GM18873 (cell line): ENCODE data around the gene GAREM1.

Experiments
- ATAC-seq: cut with Tn5 transposase; IDR thresholded peaks from one replicate; pipeline ENCODE4 v1.9.1; 2021; ENCODE audit warnings: mild to moderate bottlenecking, moderate library complexity, moderate number of reproducible peaks; ENCODE audit not compliant: unreplicated experiment, low FRiP score

Gene GAREM1

DNA sequence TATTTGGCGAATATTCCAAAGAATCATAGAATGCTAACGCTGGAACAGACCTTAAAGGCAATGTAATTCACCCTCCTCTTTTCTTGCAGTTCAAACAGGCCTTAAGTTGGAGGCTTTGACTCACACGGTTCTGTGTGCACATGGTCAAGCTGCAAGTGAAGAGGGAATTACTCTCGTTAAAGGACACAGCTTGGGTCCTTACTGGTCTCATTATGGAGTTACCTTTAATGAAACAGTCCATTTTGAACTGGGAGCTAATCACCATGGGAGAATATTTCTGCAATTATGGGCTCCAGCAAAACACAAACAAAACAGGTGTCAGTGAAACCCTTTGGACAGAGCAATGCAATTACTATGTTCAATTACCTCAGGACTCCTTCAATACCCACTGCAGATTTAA lies 135.5 kb downstream of the GAREM1 start:
- no peak for ATAC-seq

DNA sequence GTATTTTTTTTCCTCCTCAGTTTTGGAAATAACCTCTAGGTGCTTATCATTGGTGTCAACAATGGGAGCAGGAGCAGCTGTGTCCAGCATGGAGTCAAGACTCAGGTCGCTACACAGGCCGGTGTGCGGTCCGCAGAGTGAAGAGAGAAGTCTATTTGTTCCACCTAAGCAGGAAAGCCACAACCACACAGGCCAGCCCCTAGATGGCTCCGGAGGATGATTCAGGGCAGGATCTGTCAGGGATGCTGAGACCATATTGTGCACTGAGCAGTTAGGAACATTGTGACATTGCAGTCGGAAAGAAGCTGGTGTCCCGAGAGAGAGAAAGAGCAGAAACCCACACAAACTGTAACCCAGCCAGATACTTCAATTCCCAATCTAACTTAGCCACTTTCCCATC lies 136.9 kb downstream of the GAREM1 start:
- no peak for ATAC-seq

DNA sequence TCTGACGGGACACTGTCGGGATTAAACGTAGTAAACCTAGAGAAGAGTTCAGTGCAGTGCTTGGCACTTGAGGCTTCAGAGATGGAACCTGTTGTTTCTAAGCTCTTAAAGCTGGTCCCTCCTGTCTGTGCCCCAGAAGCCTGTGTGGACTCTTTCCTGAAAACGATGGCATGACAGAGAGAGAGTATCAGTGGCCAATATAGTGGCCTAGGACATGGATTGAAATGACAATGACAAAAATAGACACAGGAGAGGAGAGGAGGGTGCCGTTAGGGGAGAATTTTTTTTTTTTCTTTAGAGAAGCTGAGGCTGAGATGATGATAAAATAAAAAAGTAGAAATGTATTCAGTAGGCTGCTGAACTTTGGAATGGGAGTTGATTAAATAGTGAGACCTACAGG lies 138.0 kb downstream of the GAREM1 start:
- no peak for ATAC-seq

DNA sequence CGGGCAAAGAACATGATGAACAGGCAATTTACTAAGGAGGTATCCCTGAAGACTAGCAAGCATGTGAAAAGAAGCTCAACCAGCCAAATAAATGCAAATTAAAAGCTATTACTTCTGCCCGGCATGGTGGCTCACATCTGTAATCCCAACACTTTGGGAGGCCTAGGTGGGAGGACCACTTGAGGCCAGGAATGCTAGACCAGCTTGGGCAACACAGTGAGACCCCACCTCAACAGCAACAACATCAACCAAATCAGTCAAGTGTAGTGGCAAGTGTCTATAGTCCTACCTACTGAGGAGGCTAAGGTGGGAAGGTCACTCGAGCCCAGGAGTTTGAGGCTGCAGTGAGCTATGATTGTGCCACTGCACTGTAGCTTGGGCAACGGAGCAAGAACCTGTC lies 141.7 kb downstream of the GAREM1 start:
- ATAC-seq = no peak

DNA sequence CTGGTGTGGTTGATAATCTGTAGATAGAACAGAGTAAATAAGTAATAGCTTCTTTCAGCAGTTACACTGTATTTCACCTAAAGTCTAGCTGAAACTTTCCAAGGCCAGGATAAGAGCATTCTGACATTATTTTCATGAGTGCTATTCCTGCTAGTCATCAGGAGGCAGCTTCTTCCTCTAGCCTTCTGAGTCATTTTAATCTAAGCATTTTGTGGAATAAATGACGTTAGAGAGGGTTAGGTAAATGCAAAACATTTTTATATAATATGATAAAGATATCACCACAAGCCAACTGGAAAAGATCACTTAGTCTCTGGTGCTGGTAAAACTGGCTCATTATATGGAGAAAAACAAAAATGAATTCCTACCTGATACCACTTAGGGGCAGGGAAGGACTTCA lies 142.3 kb downstream of the GAREM1 start:
- ATAC-seq = no peak

DNA sequence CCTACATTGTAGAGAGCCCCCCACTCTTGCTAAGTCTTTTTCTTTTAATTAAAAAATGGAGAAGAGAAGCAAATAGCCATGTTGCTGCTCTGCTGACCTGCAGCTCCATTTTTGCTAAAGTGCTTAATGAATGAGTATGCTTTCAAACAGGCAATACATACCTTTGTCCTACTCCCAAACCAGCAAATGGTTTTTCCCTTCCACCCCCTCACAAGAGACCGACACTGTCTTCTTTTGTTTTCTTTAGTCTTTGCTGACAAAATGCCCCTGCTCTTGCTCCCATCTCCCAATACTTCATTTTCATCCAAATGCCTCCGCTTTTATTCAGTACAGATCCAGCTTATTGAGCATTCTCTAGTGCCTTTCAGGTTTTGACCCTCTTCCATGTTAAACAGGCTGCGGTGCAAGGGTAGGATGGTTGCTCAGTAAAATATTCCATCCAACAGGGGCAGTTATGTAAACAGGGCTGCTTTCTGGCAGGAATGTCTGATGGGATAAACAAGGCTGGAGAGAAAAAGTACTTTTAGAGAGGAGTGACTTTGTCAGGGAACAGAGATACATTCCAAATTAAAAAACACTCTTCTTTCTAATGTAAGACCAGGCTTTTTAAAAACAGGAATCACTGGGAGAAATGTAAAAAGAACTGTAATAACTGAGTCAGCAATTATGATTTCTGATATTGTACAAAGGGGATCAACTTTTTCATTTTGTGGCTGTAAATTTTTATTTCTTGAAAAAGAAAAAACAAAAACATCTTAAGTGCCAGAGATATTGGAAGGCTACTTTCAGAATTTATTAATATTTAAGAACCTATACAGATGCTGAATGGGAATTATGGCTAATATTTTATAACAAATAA lies 144.0 kb downstream of the GAREM1 start:
- ATAC-seq = no peak

DNA sequence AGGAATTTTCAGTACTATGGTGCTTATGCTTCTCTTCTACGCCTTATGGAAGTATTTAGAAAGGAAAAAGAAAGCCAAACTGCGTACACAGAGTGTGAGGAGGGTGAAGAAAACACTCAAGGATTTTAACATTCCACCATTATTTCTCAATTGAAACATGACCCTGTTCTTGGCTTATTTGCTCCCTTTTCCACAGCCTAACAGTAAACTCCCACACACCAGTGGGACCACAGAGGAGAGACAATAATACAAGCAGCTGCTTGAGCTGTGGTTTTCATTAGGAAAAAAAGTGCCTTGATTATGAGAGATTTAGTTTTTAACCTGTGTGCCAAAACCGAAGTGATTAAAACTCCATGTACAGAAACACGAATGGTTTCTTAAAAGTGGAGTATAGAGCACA lies 146.5 kb downstream of the GAREM1 start:
- ATAC-seq = no peak

DNA sequence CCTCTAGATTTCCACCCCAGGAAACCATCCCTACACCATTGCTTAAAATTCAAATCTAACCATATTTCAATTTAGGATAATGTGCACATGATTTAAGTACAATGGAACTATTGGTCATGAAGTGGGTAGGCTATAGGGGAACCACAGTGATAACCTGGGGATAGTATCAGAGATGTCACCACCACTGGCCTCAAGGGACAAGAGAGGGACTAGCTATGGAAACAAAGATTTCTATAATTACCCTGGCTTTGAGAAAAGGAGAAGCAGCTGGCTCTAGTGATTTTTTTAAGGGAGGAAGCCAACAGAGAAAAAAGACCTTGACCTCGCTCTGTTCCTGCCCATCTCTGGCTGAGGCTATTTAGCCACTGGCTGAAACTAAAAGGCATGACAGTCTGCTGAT lies 148.9 kb downstream of the GAREM1 start:
- ATAC-seq = no peak

DNA sequence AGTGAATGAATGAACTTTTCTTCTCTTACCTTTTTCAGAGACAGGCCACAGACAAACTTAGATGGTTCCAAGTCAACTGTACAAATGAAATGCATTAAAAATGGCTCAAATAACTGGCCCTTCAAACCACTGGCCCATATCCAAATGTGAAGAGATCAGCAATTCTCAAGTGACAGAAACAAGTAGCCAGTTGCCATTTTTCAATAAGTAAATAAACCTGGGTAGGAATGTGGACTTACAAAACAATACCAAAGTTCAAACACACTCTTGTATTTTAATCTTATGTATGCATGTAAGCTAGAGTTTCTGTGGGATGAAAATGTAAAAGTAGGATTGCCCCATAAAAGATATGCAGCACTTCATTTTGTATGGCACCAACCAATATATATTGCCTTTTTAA lies 151.6 kb downstream of the GAREM1 start:
- no peak for ATAC-seq

DNA sequence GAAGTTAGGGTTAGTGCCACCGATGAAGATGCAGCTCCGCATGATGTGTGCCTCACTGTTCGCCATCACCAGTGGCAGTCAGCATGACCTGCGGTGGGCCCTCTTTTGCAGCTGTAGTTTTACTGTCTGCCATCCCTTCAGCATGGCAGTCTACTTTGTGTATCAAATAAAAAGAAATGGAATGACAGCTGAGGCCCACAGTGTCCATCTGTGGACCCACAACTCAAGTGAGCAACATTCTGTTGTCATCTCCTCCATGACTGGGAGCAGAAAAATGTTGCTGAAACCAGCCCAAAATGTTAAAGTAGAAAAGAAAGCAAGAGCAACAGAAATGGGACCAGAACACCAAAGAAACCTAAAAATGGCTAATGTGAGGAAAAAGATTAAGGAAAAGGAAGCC lies 152.1 kb downstream of the GAREM1 start:
- no peak for ATAC-seq

DNA sequence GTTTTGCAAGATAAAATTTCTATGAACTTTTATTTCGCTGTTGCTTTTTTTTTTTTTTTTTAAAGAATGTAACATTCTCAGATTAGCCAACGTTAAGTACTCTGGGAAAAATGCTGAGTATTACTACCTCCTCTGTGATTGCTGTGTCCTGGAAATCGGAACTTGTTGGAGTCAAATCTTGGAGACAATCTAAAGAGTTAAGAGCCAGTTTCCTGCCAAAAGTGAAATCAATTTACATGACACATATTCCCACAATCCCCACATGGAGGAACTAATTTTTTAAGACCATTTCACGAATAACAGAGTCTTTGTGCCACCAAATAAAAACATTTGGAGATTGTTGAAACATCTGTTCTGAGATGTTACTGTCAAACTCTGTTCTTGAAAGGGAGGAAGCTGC lies 153.0 kb downstream of the GAREM1 start:
- no peak for ATAC-seq

DNA sequence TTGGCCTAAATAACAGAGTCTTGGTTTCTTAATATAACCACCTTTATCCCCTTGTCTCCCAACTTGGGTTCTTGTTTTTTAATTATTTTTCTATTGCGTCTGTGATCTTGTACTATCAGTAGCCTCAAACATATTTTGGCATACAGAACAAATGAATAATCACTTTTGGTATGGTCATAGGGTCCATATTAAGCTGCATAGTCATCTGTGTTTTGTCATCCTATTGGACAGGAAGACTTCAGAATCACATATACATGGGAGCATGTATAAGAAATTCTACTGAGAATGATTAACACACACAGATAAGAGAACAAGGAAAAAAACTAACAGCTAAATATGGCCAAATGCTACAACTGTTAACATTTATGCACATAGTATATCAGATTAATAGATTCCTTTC lies 154.8 kb downstream of the GAREM1 start:
- ATAC-seq = no peak

DNA sequence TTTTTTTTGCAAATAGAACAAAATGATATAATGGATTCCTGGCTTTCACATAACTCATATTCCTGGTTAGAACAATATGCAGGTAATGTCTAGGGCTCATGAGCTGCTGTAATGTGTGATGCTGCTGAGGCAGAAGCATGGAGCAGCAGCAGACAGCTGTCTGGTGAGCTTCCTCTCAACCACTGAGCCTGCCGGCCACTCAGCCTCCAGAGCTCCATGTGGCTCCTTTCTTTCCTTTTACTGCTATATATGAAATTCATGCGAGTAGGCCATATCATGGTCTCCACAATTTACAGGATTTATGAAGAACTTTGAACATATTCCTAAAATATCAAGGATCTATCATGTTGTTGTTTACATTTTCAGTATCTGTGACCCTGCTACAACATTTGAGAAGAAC lies 159.9 kb downstream of the GAREM1 start:
- ATAC-seq = no peak

DNA sequence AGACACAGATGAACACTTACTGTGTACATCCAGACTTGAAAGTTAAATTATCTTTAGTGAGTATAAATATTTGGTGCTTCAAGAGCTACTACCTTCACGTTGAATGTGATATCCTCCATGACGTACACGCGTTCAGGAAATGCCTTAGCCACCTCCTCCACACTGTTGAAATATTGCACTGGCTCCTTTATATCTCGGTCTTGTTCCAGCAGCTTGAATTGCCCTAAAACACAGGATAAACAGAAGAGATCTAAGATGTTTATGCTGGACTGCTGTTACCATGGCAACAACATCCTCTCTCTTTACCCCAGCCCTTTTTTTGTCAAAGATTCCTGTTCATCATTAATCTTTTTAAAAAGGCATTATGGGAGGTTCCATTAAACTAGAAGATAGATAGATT lies 160.6 kb downstream of the GAREM1 start:
- ATAC-seq = no peak

DNA sequence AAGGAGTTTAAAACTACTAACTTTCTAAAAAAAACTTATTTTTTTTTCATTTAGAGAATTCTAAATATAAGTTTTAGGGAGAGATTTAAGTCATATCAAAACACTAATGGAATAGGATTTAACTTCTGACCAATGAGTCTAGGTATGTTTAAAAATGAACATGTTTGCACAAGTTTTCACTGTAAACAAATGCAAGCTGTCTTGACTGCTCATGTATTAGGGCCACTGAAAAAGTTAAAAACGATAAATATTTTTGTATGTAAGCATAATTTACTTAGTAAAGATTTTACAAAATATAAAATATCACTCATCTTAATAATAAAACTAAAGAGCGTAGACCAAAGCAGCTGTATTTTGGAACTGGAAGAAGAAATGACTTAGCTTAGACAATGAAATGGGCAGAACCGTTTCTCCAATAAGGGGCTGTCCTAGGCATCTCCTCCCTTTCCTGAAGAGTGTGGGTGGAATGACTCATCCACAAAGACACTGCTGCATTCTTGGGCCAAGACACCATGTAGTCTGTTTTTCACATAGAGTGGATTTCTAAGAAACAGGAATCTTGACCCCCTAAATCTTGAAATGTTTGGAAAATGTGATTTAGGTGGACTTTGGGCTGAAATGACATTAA lies 162.1 kb downstream of the GAREM1 start:
- no peak for ATAC-seq

DNA sequence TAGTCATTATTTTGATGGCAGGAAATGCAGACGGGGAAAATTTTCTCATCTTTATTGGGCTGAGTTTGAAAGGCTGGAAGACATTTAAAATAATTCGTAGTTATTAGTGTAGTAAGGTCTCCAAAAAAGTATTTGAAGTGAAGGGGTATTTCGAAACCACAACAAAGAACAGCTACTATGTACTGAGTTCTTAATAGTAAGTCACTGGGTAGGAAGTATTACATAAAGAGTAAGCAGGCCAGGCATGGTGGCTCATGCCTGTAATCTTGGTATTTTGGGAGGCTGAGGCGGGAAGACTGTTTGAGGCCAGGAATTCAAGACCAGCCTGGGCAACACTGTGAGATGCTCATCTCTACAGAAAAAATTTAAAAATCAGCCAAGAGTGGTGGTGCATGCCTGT lies 167.3 kb downstream of the GAREM1 start:
- no peak for ATAC-seq

DNA sequence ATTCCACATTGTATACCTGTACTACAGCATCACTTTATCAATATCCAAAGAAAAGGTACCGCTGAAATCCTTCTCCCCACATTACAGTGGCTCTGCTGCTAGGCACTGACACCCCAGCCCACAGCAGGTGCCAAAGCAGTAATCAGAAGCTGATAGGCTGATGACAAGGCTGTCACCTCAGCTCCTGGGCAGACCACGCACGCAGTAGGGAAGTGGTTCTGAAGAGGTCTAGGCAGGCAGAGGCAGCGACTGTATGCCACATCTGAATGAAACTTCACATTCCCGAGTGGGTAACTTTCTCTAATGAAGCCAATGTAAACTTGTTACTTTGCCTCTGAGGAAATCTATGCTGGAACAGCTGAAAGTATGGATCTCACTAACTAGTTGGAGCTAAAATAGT lies 167.9 kb downstream of the GAREM1 start:
- ATAC-seq = no peak

DNA sequence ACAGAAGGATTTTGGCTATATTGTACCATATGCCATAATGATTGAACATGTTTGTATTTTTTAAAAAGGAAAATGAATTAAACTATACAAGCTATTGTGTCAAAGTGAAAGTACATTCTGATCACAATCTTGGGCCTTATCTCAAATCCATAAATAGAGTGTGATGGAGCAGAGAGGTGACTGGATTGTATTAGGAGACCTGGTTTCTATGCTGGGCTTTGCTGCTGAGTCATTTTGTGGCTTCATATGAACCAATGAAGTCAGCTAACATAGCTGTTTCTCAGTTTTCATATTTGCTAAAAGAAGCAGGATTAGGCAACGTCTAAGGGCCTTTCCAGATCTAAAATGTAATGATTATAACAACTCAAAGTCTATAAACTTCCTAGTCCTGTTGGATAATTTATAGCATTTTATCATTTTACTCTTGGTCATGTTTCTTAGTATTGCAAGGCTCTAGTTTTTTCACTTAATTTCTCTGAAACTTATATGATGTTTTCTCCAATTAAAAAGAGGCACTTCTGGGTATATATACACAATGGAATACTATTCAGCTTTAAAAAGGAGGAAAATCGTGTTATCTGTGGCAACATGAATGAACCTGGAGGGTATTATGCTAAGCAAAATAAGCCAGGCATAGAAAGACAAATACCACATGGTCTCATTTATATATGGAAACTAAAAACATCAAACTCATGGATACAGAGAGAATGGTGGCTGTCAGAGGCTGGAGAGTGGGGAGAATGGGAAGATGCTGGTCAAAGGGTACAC lies 168.5 kb downstream of the GAREM1 start:
- ATAC-seq = no peak

DNA sequence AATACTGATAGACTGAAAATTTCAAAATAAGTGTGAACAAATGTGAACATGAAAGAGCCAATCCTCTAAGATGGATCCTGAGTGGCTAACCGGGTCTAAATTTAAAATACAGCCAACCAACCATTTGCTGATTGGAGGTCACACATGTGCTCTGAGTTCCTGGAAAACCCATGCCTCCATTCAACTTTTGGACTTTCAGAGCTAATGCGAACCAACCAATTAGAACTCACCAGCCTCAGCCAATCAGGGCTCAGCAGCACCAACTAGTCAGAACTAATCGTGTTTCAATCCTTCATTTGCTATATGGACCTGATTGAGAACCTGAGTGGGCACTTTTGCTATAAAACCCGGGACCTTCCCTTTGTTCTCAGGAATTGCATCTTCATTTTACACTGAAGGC lies 169.3 kb downstream of the GAREM1 start:
- no peak for ATAC-seq

DNA sequence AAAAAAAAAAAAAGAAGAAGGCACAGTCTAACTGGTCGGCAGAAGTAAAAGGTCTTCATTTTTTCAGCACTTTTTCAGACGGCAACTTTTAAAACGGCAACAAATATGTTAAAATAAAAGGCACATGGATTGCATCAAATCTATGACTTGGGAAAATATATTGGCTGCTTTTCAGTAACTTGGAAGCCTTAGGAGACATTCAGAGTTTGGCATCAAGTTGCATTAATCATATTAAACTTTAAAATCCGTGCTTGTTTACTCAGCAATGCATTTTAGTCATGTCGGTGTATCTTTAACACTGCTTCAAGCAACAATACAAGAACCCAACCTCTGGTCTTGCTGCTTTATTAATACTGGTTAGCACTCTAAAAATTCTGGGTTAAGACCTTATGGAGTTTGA lies 169.8 kb downstream of the GAREM1 start:
- ATAC-seq = no peak

DNA sequence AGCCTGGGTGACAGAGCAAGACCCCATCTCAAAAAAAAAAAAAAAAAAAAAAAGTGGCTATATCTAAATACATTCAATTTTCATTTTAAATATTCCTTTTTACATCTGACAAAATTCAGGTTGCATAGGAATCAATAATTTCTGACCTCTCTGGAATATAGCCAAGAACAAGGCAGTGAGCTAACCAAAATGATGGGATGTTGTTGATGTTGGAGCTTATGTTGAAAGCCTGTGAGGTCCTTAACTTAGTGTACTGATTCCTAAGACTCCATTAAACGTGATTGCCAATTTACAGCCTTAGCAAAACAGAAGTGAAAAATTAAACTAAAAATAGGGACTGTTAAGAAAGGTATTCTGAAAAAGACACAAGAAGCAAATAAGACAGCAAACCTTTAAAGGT lies 171.2 kb downstream of the GAREM1 start:
- ATAC-seq = no peak
